ENCODE results near the gene CD83. TPM values are rescaled to one million over a fixed set of nuclear protein-coding genes. Genes with fewer than 3 reads are reported as not detected.

Gene CD83
- polyA plus RNA-seq, 1 donor (not counting 4 experiments of a cell fraction or from before 2014, with no cell fraction given) = 3.4 TPM

DNA sequence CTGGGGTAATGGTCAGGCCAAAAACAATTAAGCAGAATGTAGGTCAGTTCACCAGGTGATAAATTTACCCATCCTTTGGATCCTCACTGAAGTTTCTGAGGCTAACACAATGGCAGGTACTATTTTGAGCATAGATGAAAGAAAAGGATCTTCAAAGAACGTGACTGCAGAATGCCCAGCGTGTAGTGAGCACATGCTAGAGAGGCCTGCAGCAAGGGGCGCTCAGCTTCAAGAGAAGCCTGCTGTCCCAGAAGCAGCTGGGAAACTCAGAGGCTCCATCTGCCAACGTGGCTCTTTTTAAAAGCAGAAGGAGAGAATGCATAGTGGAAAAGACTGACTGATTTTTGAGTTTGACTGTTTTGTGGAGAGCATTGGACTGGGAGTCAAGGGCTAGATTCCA is 57.4 kb downstream of the CD83 start:
- dilution Hi-C loops (cut with MboI; ENCODE audit: extremely low pct_ligation_motif_present, low sequenced_read_pairs) = no loop called here
- no peaks in the 10 kb centered on the region for H3K36me3 ChIP-seq (ENCODE audit: control insufficient read depth in 2 of 2, extremely low read depth in 1 of 2, insufficient read depth in 2 of 2, low read length in 2 of 2)
- no peaks in the 10 kb centered on the region for H3K9me1 ChIP-seq (ENCODE audit: control insufficient read depth, extremely low read depth, insufficient read depth, low read length)
- no peaks in the 10 kb centered on the region for H3K4me1 ChIP-seq (ENCODE audit: control insufficient read depth, extremely low read depth, insufficient read depth, low read length)
- H3K9ac ChIP-seq (ENCODE audit: control insufficient read depth, extremely low read depth, insufficient read depth, low read length) = no peak overlapping the region
- peaks cover 2% of the 10 kb centered on the region for H3K9me3 ChIP-seq (ENCODE audit: control insufficient read depth, low read depth, low read length)
- no peak overlapping the region for H3K27ac ChIP-seq (ENCODE audit: control insufficient read depth, insufficient read depth, low read length)
- H3K4me3 ChIP-seq (ENCODE audit: control insufficient read depth in 2 of 3, extremely low read depth in 1 of 3, insufficient read depth in 2 of 3, low read depth in 1 of 3, low read length in 3 of 3) = no peak overlapping the region
- no peaks in the 10 kb centered on the region for H4K20me1 ChIP-seq (ENCODE audit: control insufficient read depth, extremely low read depth, insufficient read depth, low read length)
- TF ChIP-seq, protein P1, sequence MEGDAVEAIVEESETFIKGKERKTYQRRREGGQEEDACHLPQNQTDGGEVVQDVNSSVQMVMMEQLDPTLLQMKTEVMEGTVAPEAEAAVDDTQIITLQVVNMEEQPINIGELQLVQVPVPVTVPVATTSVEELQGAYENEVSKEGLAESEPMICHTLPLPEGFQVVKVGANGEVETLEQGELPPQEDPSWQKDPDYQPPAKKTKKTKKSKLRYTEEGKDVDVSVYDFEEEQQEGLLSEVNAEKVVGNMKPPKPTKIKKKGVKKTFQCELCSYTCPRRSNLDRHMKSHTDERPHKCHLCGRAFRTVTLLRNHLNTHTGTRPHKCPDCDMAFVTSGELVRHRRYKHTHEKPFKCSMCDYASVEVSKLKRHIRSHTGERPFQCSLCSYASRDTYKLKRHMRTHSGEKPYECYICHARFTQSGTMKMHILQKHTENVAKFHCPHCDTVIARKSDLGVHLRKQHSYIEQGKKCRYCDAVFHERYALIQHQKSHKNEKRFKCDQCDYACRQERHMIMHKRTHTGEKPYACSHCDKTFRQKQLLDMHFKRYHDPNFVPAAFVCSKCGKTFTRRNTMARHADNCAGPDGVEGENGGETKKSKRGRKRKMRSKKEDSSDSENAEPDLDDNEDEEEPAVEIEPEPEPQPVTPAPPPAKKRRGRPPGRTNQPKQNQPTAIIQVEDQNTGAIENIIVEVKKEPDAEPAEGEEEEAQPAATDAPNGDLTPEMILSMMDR (optimal IDR thresholded peaks at IDR 0.05 in 1 of 3, IDR thresholded peaks at IDR 0.05 in 1 of 3, conservative IDR thresholded peaks at IDR 0.05 in 1 of 3; ENCODE audit: extremely low read depth in 1 of 3, insufficient read depth in 2 of 3, low read length in 3 of 3) = no peak
- no peak for TF ChIP-seq EZH2 (IDR thresholded peaks at IDR 0.05; ENCODE audit: low read length)
- H3K79me2 ChIP-seq (ENCODE audit: control insufficient read depth, insufficient read depth, low read length) = no peaks in the 10 kb centered on the region
- H3K27me3 ChIP-seq (ENCODE audit: control insufficient read depth, extremely low read depth, insufficient read depth, low read length) = no peaks in the 10 kb centered on the region
- H2AFZ ChIP-seq (ENCODE audit: control insufficient read depth, low read length) = no peak overlapping the region
- FAIRE-seq = no peak
- H3K4me2 ChIP-seq (ENCODE audit: control insufficient read depth, extremely low read depth, insufficient read depth, low read depth, low read length) = no peak overlapping the region
- DNase-seq (ENCODE audit: low read depth, low spot score) = no peak

DNA sequence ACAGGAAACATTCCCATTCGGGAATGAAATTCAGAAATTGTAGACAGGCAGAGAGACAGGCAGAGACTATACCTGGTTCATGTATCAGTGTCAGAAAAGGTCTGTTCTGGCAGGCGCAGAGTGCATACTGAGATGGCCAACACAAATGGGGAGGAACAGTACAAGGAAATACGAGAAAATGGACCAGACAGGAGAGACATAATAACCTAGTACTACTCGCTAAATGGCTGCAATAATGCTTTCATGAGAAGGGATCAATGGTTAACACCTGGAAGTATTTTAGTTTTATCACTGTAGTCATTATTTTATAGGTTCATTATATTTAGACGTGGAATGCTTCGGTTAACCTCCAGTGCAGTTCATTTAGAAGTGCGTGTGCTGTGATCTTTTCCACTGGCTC is 58.9 kb downstream of the CD83 start:
- H3K9me3 ChIP-seq (ENCODE audit: control insufficient read depth, low read depth, low read length) = no peaks in the 10 kb centered on the region
- DNase-seq (ENCODE audit: low read depth, low spot score) = no peak
- H3K36me3 ChIP-seq (ENCODE audit: control insufficient read depth in 2 of 2, extremely low read depth in 1 of 2, insufficient read depth in 2 of 2, low read length in 2 of 2) = no peaks in the 10 kb centered on the region
- FAIRE-seq = no peak
- H3K4me1 ChIP-seq (ENCODE audit: control insufficient read depth, extremely low read depth, insufficient read depth, low read length) = no peaks in the 10 kb centered on the region
- H3K27ac ChIP-seq (ENCODE audit: control insufficient read depth, insufficient read depth, low read length) = no peak overlapping the region
- dilution Hi-C loops (cut with MboI; ENCODE audit: extremely low pct_ligation_motif_present, low sequenced_read_pairs) = no loop called here
- no peaks in the 10 kb centered on the region for H4K20me1 ChIP-seq (ENCODE audit: control insufficient read depth, extremely low read depth, insufficient read depth, low read length)
- no peaks in the 10 kb centered on the region for H3K27me3 ChIP-seq (ENCODE audit: control insufficient read depth, extremely low read depth, insufficient read depth, low read length)
- H2AFZ ChIP-seq (ENCODE audit: control insufficient read depth, low read length) = no peak overlapping the region
- H3K9me1 ChIP-seq (ENCODE audit: control insufficient read depth, extremely low read depth, insufficient read depth, low read length) = no peaks in the 10 kb centered on the region
- no peak overlapping the region for H3K4me2 ChIP-seq (ENCODE audit: control insufficient read depth, extremely low read depth, insufficient read depth, low read depth, low read length)
- no peaks in the 10 kb centered on the region for H3K79me2 ChIP-seq (ENCODE audit: control insufficient read depth, insufficient read depth, low read length)
- TF ChIP-seq, protein P1 (optimal IDR thresholded peaks at IDR 0.05 in 1 of 3, IDR thresholded peaks at IDR 0.05 in 1 of 3, conservative IDR thresholded peaks at IDR 0.05 in 1 of 3; ENCODE audit: extremely low read depth in 1 of 3, insufficient read depth in 2 of 3, low read length in 3 of 3) = no peak
- no peak for TF ChIP-seq EZH2 (IDR thresholded peaks at IDR 0.05; ENCODE audit: low read length)
- H3K9ac ChIP-seq (ENCODE audit: control insufficient read depth, extremely low read depth, insufficient read depth, low read length) = no peak overlapping the region
- H3K4me3 ChIP-seq (ENCODE audit: control insufficient read depth in 2 of 3, extremely low read depth in 1 of 3, insufficient read depth in 2 of 3, low read depth in 1 of 3, low read length in 3 of 3) = no peak overlapping the region

All from keratinocyte (primary cell).